ENCODE measurements around the gene PDE3B.

The PDE3B gene

DNA sequence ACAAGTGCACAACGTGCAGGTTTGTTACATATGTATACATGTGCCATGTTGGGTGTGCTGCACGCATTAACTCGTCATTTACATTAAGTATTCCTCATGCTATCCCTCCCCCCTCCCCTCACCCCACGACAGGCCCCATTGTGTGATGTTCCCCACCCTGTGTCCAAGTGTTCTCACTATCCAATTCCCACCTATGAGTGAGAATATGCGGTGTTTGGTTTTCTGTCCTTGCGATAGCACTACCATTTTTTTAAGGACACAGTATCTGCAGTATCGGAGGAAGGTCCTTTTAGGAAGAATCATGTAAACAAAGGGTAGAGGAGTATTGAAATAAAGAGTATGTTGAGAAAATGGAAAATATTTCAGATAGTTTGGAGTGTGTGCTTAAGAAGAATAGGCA lies 25.9 kb downstream of the PDE3B start:
- no peak for DNase-seq (ENCODE audit: low read depth)
- H3K4me3 ChIP-seq (ENCODE audit: low read length), result no peak overlapping the region
- TF ChIP-seq, protein P1, sequence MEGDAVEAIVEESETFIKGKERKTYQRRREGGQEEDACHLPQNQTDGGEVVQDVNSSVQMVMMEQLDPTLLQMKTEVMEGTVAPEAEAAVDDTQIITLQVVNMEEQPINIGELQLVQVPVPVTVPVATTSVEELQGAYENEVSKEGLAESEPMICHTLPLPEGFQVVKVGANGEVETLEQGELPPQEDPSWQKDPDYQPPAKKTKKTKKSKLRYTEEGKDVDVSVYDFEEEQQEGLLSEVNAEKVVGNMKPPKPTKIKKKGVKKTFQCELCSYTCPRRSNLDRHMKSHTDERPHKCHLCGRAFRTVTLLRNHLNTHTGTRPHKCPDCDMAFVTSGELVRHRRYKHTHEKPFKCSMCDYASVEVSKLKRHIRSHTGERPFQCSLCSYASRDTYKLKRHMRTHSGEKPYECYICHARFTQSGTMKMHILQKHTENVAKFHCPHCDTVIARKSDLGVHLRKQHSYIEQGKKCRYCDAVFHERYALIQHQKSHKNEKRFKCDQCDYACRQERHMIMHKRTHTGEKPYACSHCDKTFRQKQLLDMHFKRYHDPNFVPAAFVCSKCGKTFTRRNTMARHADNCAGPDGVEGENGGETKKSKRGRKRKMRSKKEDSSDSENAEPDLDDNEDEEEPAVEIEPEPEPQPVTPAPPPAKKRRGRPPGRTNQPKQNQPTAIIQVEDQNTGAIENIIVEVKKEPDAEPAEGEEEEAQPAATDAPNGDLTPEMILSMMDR (IDR thresholded peaks at IDR 0.05; ENCODE audit: insufficient read depth, low read depth, low read length, missing control alignments), result no peak

DNA sequence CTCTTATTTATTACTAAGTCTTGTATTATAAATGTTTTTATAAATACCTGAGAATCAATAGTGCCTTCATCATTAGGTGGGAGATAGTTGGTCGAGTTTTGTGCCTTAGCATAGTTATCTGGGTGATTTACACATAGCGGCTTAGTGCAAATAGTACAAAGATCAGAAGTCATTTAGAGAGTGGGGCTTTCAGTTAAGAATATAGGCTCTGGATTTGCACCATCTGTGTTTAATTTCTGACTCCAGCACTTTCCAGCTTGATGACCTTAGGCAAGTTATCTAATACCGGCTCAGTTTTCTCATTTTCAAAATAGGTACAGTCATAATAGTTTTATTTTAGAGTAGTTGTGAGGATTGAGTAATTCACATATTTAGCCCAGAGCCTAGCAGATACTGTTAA lies 26.4 kb downstream of the PDE3B start:
- DNase-seq (ENCODE audit: low read depth), result no peak
- no peak overlapping the region for H3K4me3 ChIP-seq (ENCODE audit: low read length)
- TF ChIP-seq, protein P1 (IDR thresholded peaks at IDR 0.05; ENCODE audit: insufficient read depth, low read depth, low read length, missing control alignments), result no peak

DNA sequence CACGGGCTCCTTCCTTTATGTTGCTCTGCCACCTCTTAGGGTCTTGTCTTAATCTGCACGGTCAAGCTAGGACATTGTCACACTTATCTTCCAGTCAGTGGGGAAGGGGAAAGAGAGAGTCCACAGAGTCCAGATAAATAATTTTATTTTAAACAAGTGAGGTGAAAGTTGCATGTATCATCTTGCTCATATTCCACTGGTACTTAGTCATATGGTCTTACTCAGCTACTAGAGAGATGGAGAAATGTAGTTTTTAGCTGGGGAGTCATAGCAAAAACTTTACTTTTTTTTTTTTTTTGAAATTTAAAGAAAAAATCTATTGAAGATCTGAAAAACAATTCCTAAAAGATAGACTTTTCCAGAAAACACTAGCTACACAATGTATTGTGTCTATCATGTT lies 29.0 kb downstream of the PDE3B start:
- peak; percentile 73 for DNase-seq (ENCODE audit: low read depth)
- H3K4me3 ChIP-seq (ENCODE audit: low read length), result no peak overlapping the region

DNA sequence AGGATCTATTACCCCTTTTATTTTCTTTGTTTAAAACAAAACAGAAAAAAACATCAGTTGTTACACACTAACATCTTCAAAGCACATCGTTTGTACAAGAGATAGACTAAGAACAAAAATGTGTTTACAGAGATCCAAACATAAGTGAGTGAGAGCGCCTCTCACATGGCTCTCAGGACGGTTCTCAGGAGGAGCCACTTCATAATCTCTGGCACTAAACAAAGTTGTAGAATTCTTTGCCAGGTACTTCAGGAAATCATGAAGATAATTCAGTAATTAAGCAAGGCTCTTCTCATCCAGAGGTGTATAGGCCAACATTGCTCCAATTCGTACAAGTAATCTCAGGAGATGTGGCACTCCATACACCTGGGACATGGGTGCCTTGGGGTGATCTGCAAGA lies 29.8 kb downstream of the PDE3B start:
- H3K4me3 ChIP-seq (ENCODE audit: low read length), result no peak overlapping the region
- TF ChIP-seq, protein P1 (IDR thresholded peaks at IDR 0.05; ENCODE audit: insufficient read depth, low read depth, low read length, missing control alignments), result no peak
- DNase-seq (ENCODE audit: low read depth), result no peak

More for the DNA sequence above, 29.0 kb downstream of the PDE3B start:
- TF ChIP-seq, protein P1 (IDR thresholded peaks at IDR 0.05; ENCODE audit: insufficient read depth, low read depth, low read length, missing control alignments), result no peak

DNA sequence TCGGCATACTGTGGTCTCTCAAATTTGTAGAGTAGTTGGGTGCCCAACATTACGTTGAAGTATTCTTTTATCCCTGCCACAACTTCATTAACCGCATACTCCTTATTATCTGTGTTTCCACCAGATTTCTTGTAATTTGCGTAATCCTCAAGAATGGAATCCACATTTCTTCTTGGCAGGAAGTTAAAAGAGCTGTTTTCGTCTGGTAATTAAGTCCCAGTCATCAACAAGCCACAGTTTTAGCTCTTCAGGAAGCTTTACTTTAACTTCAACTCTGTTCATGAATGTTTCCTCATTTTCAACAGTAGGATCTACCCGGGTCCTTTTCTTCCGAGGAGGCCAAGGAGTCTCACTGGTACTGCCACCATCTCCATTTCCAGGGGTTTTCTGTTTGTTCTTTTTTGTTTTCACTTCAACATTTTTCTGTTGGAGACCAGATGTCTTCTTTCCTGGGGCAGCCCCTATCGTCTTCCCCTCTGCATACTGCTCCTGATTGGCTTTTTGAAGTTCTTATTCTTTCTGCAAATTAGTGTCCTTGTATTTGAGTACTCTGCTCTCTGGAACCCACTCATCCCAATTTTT lies 30.3 kb downstream of the PDE3B start:
- no peak for DNase-seq (ENCODE audit: low read depth)
- no peak overlapping the region for H3K4me3 ChIP-seq (ENCODE audit: low read length)
- TF ChIP-seq, protein P1 (IDR thresholded peaks at IDR 0.05; ENCODE audit: insufficient read depth, low read depth, low read length, missing control alignments), result no peak

DNA sequence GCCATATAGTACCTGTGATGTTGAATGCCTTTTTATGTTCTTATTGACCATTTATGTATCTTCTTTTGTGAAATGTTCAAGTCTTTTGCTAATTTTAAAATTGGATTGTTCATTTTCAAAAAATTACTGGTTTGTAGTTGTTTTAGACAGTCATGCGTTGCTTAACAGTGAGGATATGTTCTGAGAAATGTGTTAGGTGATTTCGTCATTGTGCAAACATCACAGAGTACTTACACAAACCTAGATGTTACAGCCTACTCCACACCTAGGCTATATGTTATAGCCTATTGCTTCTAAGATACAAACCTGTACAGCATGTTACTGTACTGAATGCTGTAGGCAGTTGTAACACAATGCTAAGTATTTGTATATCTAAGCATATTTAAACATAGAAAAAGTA lies 32.5 kb downstream of the PDE3B start:
- TF ChIP-seq, protein P1 (IDR thresholded peaks at IDR 0.05; ENCODE audit: insufficient read depth, low read depth, low read length, missing control alignments), result no peak
- peak; percentile 80 for DNase-seq (ENCODE audit: low read depth)
- no peak overlapping the region for H3K4me3 ChIP-seq (ENCODE audit: low read length)

DNA sequence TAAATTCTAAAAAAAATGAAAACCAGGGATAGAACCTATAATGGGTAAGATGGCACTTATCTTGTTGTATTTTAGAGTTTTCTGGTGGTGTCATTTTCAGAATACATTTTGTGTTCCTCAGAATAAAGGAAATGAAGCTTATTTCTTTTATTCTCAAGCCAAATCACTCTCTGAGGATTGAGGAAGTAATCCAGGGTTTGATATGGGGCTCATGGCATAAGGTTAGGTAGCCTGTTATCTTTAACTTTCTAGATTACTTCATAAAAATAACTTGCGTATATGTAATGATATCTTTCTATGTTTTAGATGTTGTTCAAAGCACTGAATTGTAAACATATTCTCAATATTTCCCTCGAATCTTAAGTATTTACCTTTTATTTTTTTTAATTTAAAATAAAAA lies 33.5 kb downstream of the PDE3B start:
- DNase-seq (ENCODE audit: low read depth), result no peak
- TF ChIP-seq, protein P1 (IDR thresholded peaks at IDR 0.05; ENCODE audit: insufficient read depth, low read depth, low read length, missing control alignments), result no peak
- H3K4me3 ChIP-seq (ENCODE audit: low read length), result no peak overlapping the region

Data from epithelial cell of esophagus (primary cell).